IMR-90 (cell line): ENCODE results near the gene DNASE1. TPM values are rescaled to one million over a fixed set of nuclear protein-coding genes. Genes with fewer than 3 reads are reported as not detected.

Source experiments
- ATAC-seq: fragments of 200-7000 bp; cut with Tn5 transposase; 2 replicates; pipeline ENCODE4 v1.9.1; 2020; ENCODE audit warnings: low read depth, mild to moderate bottlenecking, moderate library complexity
- BruUV-seq: library from RNA; stranded (reverse); fragments of 400-500 nt; replicated peaks from 2 replicates; lab custom pipeline; 2021; lab: Mats Ljungman, UMichigan
- CTCF ChIA-PET: fragments of 300-600 bp; formaldehyde crosslinking; extraction: SDS; loops from one replicate; lab custom pipeline; 2021; ENCODE audit warnings: antibody characterized with exemption; lab: Yijun Ruan, JAX
- POLR2A ChIA-PET: fragments of 300-600 bp; sonication (Branson Sonifier 250); formaldehyde crosslinking; loops from one replicate; lab custom pipeline; 2022; ENCODE audit warnings: antibody characterized with exemption; ENCODE audit not compliant: unreplicated experiment; lab: Charles Lee
- DNase-seq: peaks from one replicate; pipeline ENCODE4 v3.0.0; 2013
- H2AFZ ChIP-seq: replicated peaks from 2 replicates; pipeline ENCODE3; 2013; ENCODE audit warnings: low read length, mild to moderate bottlenecking; ENCODE audit not compliant: poor library complexity
- H2AK5ac ChIP-seq: 2 replicates; pipeline ENCODE4 v1.6.1; 2013; ENCODE audit warnings: low read depth, low read length, inconsistent platforms
- H2AK9ac ChIP-seq: replicated peaks from 2 replicates; pipeline ENCODE3; 2013; ENCODE audit warnings: mild to moderate bottlenecking, low read depth, low read length, moderate library complexity; ENCODE audit not compliant: poor library complexity
- H2BK120ac ChIP-seq: 2 replicates; pipeline ENCODE4 v1.6.1; 2013; ENCODE audit warnings: low read depth, low read length, inconsistent platforms
- H2BK15ac ChIP-seq: 3 replicates; pipeline ENCODE4 v1.6.1; 2013; ENCODE audit warnings: low read depth, low read length, inconsistent platforms
- H2BK20ac ChIP-seq: 2 replicates; pipeline ENCODE4 v1.6.1; 2013; ENCODE audit warnings: low read depth, mild to moderate bottlenecking, inconsistent platforms, low read length, moderate library complexity
- H2BK5ac ChIP-seq: 2 replicates; pipeline ENCODE4 v1.6.1; 2013; ENCODE audit warnings: mild to moderate bottlenecking, low read depth, low read length, inconsistent platforms; ENCODE audit not compliant: poor library complexity, severe bottlenecking
- H3K14ac ChIP-seq: replicated peaks from 2 replicates; pipeline ENCODE4 v1.6.1; 2013; ENCODE audit warnings: low read depth, low read length, inconsistent platforms
- H3K18ac ChIP-seq: 2 replicates; pipeline ENCODE4 v1.6.1; 2013; ENCODE audit warnings: low read depth, low read length, control low read depth
- H3K23ac ChIP-seq: 2 replicates; pipeline ENCODE4 v1.6.1; 2013; ENCODE audit warnings: low read depth, low read length, inconsistent platforms
- H3K27ac ChIP-seq: 2 replicates; pipeline ENCODE4 v1.5.1; 2013; ENCODE audit warnings: mild to moderate bottlenecking, control low read depth, low read length; ENCODE audit not compliant: insufficient read depth
- H3K27me3 ChIP-seq: 2 replicates; pipeline ENCODE4 v1.6.1; 2013; ENCODE audit warnings: low read length; ENCODE audit not compliant: control insufficient read depth, insufficient read depth
- H3K36me3 ChIP-seq: 2 replicates; pipeline ENCODE4 v1.6.1; 2013; ENCODE audit warnings: low read length, mixed read lengths; ENCODE audit not compliant: control insufficient read depth, insufficient read depth
- H3K4ac ChIP-seq: 2 replicates; pipeline ENCODE4 v1.6.1; 2013; ENCODE audit warnings: low read depth, low read length, inconsistent platforms
- H3K4me1 ChIP-seq: 2 replicates; pipeline ENCODE4 v1.6.1; 2013; ENCODE audit warnings: low read length, mixed read lengths; ENCODE audit not compliant: control insufficient read depth, insufficient read depth
- H3K4me2 ChIP-seq: 2 replicates; pipeline ENCODE4 v1.6.1; 2013; ENCODE audit warnings: low read depth, mild to moderate bottlenecking, control low read depth, low read length, moderate library complexity
- H3K4me3 ChIP-seq: 2 replicates; pipeline ENCODE4 v1.5.1; 2013; ENCODE audit warnings: low read depth, mild to moderate bottlenecking, control low read depth, low read length, moderate library complexity; ENCODE audit not compliant: insufficient read depth
- H3K56ac ChIP-seq: 2 replicates; pipeline ENCODE4 v1.6.1; 2013; ENCODE audit warnings: low read length, inconsistent platforms; ENCODE audit not compliant: insufficient read depth; ENCODE audit errors: extremely low read depth
- H3K79me1 ChIP-seq, 2 experiments: 2 replicates each; pipeline ENCODE4 v1.6.1; 2013; ENCODE audit warnings: low read length in 2 of 2, inconsistent platforms in 1 of 2, low read depth in 1 of 2
- H3K9ac ChIP-seq: 2 replicates; pipeline ENCODE4 v1.6.1; 2013; ENCODE audit warnings: low read depth, low read length, control low read depth
- H3K9me1 ChIP-seq: 2 replicates; pipeline ENCODE4 v1.6.1; 2013; ENCODE audit warnings: low read length, inconsistent platforms; ENCODE audit not compliant: insufficient read depth
- H3K9me3 ChIP-seq: 2 replicates; pipeline ENCODE4 v1.6.1; 2013; ENCODE audit warnings: low read length; ENCODE audit not compliant: control insufficient read depth, insufficient read depth
- H4K20me1 ChIP-seq: 2 replicates; pipeline ENCODE4 v1.6.1; 2013; ENCODE audit warnings: low read length, inconsistent platforms; ENCODE audit not compliant: insufficient read depth
- H4K5ac ChIP-seq: 2 replicates; pipeline ENCODE4 v1.6.1; 2013; ENCODE audit warnings: mild to moderate bottlenecking, low read depth, low read length, control low read depth
- H4K8ac ChIP-seq, 2 experiments: 2 replicates each; pipeline ENCODE4 v1.6.1; 2013; ENCODE audit warnings: low read depth in 2 of 2, low read length in 2 of 2, control low read depth in 1 of 2, inconsistent platforms in 1 of 2
- H4K91ac ChIP-seq: 2 replicates; pipeline ENCODE4 v1.6.1; 2013; ENCODE audit warnings: low read depth, low read length, inconsistent platforms; ENCODE audit not compliant: insufficient read depth
- BHLHE40 ChIP-seq: fragments of 150-350 bp; IDR thresholded peaks from 2 replicates; pipeline ENCODE4 v1.6.1; 2016; ENCODE audit warnings: mild to moderate bottlenecking, low read depth, low read length
- CEBPB ChIP-seq: IDR thresholded peaks from 2 replicates; pipeline ENCODE4 v1.6.1; 2012; ENCODE audit warnings: low read depth, low read length, improper control_type of control experiment
- CHD1 ChIP-seq: IDR thresholded peaks from 2 replicates; pipeline ENCODE4 v1.6.1; 2012; ENCODE audit warnings: low read depth, low read length, improper control_type of control experiment
- CTCF ChIP-seq: conservative IDR thresholded peaks from 2 replicates; pipeline ENCODE4 v1.5.1; 2012; ENCODE audit warnings: mild to moderate bottlenecking, low read depth, low read length, improper control_type of control experiment
- FOS ChIP-seq: fragments of 150-350 bp; IDR thresholded peaks from 2 replicates; pipeline ENCODE4 v1.6.1; 2016; ENCODE audit warnings: low read depth, low read length
- MAFK ChIP-seq: IDR thresholded peaks from 2 replicates; pipeline ENCODE4 v1.6.1; 2012; ENCODE audit warnings: low read depth, low read length, improper control_type of control experiment
- MAZ ChIP-seq: IDR thresholded peaks from 2 replicates; pipeline ENCODE4 v1.6.1; 2012; ENCODE audit warnings: low read depth, mild to moderate bottlenecking, low read length, improper control_type of control experiment, moderate library complexity, borderline replicate concordance
- MXI1 ChIP-seq: IDR thresholded peaks from 2 replicates; pipeline ENCODE4 v1.6.1; 2012; ENCODE audit warnings: low read depth, mild to moderate bottlenecking, low read length, moderate library complexity, borderline replicate concordance
- NFE2L2 ChIP-seq: fragments of 150-350 bp; IDR thresholded peaks from 2 replicates; pipeline ENCODE4 v1.6.1; 2016; ENCODE audit warnings: low read depth, mild to moderate bottlenecking, low read length
- POLR2A ChIP-seq: IDR thresholded peaks from 2 replicates; pipeline ENCODE4 v1.6.1; 2012; ENCODE audit warnings: mild to moderate bottlenecking, low read depth, low read length
- RAD21 ChIP-seq: IDR thresholded peaks from 2 replicates; pipeline ENCODE4 v1.6.1; 2012; ENCODE audit warnings: low read length, improper control_type of control experiment
- RCOR1 ChIP-seq: IDR thresholded peaks from 2 replicates; pipeline ENCODE4 v1.6.1; 2012; ENCODE audit warnings: mild to moderate bottlenecking, low read length, improper control_type of control experiment; ENCODE audit not compliant: insufficient replicate concordance
- RFX5 ChIP-seq: IDR thresholded peaks from 2 replicates; pipeline ENCODE4 v1.8.0; 2012; ENCODE audit warnings: low read depth, mild to moderate bottlenecking, low read length, moderate library complexity
- SMC3 ChIP-seq: fragments of 150-350 bp; IDR thresholded peaks from 2 replicates; pipeline ENCODE4 v1.6.1; 2016; ENCODE audit warnings: low read depth, mild to moderate bottlenecking, antibody characterized with exemption, low read length, moderate library complexity
- WGBS, 2 experiments: methylation state at CpG; one replicate each; pipeline versions ENCODE4 v1.1.5 to v1.1.7; 2013; ENCODE audit warnings: missing lambda C conversion rate in 2 of 2; ENCODE audit not compliant: insufficient read length in 1 of 2; ENCODE audit errors: extremely low coverage in 2 of 2; 5-methylcytosine and 5-hydroxymethylcytosine counted together
- dilution Hi-C: fragments of 300-500 bp; cut with HindIII; formaldehyde crosslinking; loops from one replicate; pipeline ENCODE4 v1.14.3; 2018; ENCODE audit warnings: low sequenced_read_pairs; ENCODE audit not compliant: unreplicated experiment
- in situ Hi-C: fragments of 300-500 bp; cut with MboI; formaldehyde crosslinking; loops from 3 replicates; pipeline ENCODE4 v1.14.3; 2019; ENCODE audit warnings: low sequenced_read_pairs, inconsistent platforms, mixed read lengths
- intact Hi-C: fragments of 100-400 bp; cut with micrococcal nuclease; formaldehyde crosslinking; loops from 2 replicates; pipeline ENCODE4 v1.10.0; 2022
- polyA plus RNA-seq, 3 experiments: library from polyadenylated mRNA; depleted of rRNA; stranded (reverse); fragments of >200 nt; gene quantifications; 2 replicates each; pipeline ENCODE4 v1.2.3, GENCODE V29; 2012; ENCODE audit warnings: low replicate concordance in 1 of 3
- total RNA-seq: library from RNA; depleted of rRNA; stranded (reverse); fragments of >200 nt; gene quantifications from 2 replicates; pipeline ENCODE4 v1.2.3, GENCODE V29; 2012
- TF ChIP-seq, protein P1 (sequence below): fragments of 150-350 bp; IDR thresholded peaks from 2 replicates; pipeline ENCODE4 v1.6.1; 2017; ENCODE audit warnings: mild to moderate bottlenecking, antibody characterized with exemption, low read length, low read depth
- TF ChIP-seq, protein P2 (sequence below): fragments of 150-350 bp; IDR thresholded peaks from 2 replicates; pipeline ENCODE4 v1.6.1; 2016; ENCODE audit warnings: low read depth, mild to moderate bottlenecking, low read length, moderate library complexity, borderline replicate concordance

DNASE1 gene
- total and polyA plus RNA-seq, 2 of the 4 experiments (the other 2 are of a cell fraction): 5.4 to 15.9 TPM

DNA sequence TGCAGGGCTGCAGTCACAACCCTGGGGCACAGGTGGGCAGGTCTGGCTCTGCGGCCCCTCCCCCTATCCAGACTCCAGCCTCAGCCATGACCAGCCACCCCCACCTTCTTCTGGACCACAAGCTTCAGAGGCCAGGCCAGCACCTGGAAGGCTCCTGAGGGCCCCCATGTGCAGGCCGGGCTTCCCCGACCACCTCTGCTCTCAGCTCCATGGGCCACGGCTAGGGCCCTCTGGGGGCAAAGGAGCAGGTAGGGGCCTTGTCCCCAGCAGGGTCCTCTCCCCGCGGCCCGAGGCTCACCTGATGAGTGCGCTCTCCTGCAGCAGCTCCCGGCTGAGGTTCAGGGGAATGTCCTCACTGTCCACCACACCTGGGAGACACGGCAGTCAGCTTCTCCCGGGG lies 16.9 kb downstream of the DNASE1 start:
- no peak overlapping the region for H4K8ac ChIP-seq
- no peak overlapping the region for H3K18ac ChIP-seq
- H3K4me2 ChIP-seq: no peak overlapping the region
- H4K5ac ChIP-seq: no peak overlapping the region
- H3K27ac ChIP-seq: no peak overlapping the region
- intact Hi-C loops (no loop called here), in situ Hi-C loops (no loop called here), dilution Hi-C loops (no loop called here)
- H2AK5ac ChIP-seq: no peak overlapping the region
- TF ChIP-seq CHD1 (no peak), BHLHE40 (no peak), CEBPB (no peak), FOS (no peak), MXI1 (no peak), RCOR1 (no peak), NFE2L2 (no peak), SMC3 (no peak), CTCF (no peak), POLR2A (no peak), MAZ (no peak), MAFK (no peak), RAD21 (no peak), RFX5 (no peak)
- TF ChIP-seq, protein P1, sequence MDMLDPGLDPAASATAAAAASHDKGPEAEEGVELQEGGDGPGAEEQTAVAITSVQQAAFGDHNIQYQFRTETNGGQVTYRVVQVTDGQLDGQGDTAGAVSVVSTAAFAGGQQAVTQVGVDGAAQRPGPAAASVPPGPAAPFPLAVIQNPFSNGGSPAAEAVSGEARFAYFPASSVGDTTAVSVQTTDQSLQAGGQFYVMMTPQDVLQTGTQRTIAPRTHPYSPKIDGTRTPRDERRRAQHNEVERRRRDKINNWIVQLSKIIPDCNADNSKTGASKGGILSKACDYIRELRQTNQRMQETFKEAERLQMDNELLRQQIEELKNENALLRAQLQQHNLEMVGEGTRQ: no peak
- TF ChIP-seq, protein P2, sequence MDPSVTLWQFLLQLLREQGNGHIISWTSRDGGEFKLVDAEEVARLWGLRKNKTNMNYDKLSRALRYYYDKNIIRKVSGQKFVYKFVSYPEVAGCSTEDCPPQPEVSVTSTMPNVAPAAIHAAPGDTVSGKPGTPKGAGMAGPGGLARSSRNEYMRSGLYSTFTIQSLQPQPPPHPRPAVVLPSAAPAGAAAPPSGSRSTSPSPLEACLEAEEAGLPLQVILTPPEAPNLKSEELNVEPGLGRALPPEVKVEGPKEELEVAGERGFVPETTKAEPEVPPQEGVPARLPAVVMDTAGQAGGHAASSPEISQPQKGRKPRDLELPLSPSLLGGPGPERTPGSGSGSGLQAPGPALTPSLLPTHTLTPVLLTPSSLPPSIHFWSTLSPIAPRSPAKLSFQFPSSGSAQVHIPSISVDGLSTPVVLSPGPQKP: no peak
- BruUV-seq: no TSS peak
- no peak overlapping the region for H2BK15ac ChIP-seq
- no peak overlapping the region for H2AFZ ChIP-seq
- H3K4me1 ChIP-seq: no peaks in the 10 kb centered on the region
- CTCF ChIA-PET: interaction anchor here (0.7 kb wide), 1 partner anchor 1793 kb away, joined by 3 read pairs; no protein-coding TSS in a partner anchor
- H3K23ac ChIP-seq: no peak overlapping the region
- no peaks in the 10 kb centered on the region; the same call in 1 of the 2 replicates for H4K20me1 ChIP-seq
- H3K27me3 ChIP-seq: no peaks in the 10 kb centered on the region
- H3K4me3 ChIP-seq: no peak overlapping the region
- DNase-seq (no peak), ATAC-seq (no peak)
- no peaks in the 10 kb centered on the region for H3K9me1 ChIP-seq
- peaks cover 42% of the 10 kb centered on the region for H3K36me3 ChIP-seq
- H2BK20ac ChIP-seq: no peak overlapping the region
- peaks cover 0 to 13% of the 10 kb centered on the region in 2 experiments; a peak in 2 of 4 replicates for H3K79me1 ChIP-seq
- H3K9ac ChIP-seq: no peak overlapping the region
- H2AK9ac ChIP-seq: no peak overlapping the region
- POLR2A ChIA-PET: no interaction called here
- peaks cover 8% of the 10 kb centered on the region for H3K9me3 ChIP-seq
- no peak overlapping the region for H2BK120ac ChIP-seq
- no peak overlapping the region for H3K56ac ChIP-seq
- no peak overlapping the region for H3K4ac ChIP-seq
- 85% methylated on average over 5 of the region's 11 CpGs; no CpG with 5 or more reads in 1 of the 2 experiments for WGBS, 2 experiments
- H2BK5ac ChIP-seq: no peak overlapping the region
- H4K91ac ChIP-seq: no peak overlapping the region
- no peak overlapping the region for H3K14ac ChIP-seq
